ENCODE results near the gene DDX17. TPM values are rescaled to one million over a fixed set of nuclear protein-coding genes. Genes with fewer than 3 reads are reported as not detected.

The DDX17 gene
- total and polyA plus RNA-seq, 2 of the 4 experiments (the other 2 are of a cell fraction), result 240 to 371 TPM

DNA sequence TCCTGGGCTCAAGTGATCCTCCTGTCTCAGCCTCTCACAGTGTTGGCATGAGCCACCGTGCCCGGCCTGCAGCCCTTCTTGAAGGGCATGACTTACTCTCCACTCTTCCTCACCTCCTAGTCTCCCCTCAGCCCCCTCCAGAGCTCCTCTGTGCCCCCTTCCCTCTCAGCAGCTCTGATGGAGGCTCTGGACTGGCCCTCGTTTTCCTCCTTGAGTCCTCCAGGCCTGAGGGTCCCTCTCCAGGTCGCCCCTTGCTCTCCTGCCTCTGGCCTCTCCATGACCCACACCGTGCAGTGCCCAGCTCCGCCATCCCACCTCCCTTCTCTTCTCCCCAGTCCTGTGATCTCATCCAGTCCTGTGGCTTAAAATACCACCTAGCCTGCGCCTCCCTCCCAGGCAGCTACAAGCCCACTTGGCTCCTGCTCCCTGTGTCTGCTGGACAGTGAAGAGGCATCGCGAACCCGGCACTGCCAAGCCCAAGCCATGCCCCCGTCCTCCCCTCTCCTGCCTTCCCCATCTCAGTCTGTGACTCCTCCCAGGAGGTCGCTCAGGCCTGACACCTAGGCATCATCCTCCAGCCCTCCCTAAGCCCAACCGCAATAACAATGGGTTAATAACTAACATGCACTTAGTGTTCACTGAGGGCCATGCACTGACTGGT is 63.0 kb downstream of the DDX17 start (continued):
- TF ChIP-seq, protein P1, sequence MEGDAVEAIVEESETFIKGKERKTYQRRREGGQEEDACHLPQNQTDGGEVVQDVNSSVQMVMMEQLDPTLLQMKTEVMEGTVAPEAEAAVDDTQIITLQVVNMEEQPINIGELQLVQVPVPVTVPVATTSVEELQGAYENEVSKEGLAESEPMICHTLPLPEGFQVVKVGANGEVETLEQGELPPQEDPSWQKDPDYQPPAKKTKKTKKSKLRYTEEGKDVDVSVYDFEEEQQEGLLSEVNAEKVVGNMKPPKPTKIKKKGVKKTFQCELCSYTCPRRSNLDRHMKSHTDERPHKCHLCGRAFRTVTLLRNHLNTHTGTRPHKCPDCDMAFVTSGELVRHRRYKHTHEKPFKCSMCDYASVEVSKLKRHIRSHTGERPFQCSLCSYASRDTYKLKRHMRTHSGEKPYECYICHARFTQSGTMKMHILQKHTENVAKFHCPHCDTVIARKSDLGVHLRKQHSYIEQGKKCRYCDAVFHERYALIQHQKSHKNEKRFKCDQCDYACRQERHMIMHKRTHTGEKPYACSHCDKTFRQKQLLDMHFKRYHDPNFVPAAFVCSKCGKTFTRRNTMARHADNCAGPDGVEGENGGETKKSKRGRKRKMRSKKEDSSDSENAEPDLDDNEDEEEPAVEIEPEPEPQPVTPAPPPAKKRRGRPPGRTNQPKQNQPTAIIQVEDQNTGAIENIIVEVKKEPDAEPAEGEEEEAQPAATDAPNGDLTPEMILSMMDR (conservative IDR thresholded peaks at IDR 0.05; ENCODE audit: low read depth, low read length), result no peak

DNA sequence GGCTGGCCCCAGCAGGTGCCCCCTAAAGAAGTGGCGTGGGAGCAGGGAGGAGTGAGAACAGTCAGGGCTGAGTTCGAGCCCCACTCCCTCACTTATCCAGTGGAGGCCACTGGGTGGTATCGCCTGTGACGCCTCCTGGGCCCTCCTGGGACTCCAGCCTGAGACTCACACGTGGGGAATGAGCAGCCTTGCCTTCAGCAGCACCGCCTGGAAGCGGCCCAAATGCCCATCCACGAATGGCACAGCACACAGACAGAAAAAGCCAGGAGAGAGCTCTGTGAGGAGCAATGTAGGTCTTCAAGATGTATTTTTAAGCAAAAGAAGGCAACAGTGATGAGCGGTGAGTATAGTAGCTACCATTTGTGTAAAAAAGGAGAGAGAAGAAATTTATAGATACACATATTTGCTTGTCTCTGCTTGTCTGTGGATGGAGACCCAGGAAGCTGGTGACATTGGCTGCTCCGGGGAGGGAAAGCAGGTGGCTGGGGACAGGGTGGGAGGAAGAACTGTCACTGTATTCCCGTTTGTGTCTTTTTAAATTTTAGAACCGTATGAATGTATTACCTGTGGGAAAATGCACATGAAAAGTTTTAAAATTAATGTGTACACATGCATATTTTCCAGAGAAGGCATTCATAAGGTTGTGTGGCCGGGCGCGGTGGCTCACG is 64.4 kb downstream of the DDX17 start:
- CTCF ChIA-PET, result no interaction called here
- no peak overlapping the region for H2AFZ ChIP-seq (replicated peaks; ENCODE audit: low read length, poor library complexity)
- H3K4me1 ChIP-seq (ENCODE audit: control insufficient read depth, insufficient read depth, low read length), result no peaks in the 10 kb centered on the region
- no peak overlapping the region for H3K23ac ChIP-seq (ENCODE audit: low read depth, low read length)
- H2BK5ac ChIP-seq (ENCODE audit: low read depth, low read length, poor library complexity, severe bottlenecking), result no peak overlapping the region
- no peak overlapping the region for H3K27ac ChIP-seq (ENCODE audit: insufficient read depth, low read length)
- H3K4ac ChIP-seq (ENCODE audit: low read depth, low read length), result no peak overlapping the region
- H2AK9ac ChIP-seq (replicated peaks; ENCODE audit: low read depth, low read length, poor library complexity), result no peak overlapping the region
- dilution Hi-C loops (cut with HindIII; ENCODE audit: low sequenced_read_pairs, unreplicated experiment) (no loop called here), intact Hi-C loops (cut with micrococcal nuclease) (no loop called here), in situ Hi-C loops (cut with MboI; ENCODE audit: low sequenced_read_pairs) (no loop called here)
- no peak overlapping the region for H4K5ac ChIP-seq (ENCODE audit: low read depth, low read length)
- H3K9ac ChIP-seq (ENCODE audit: low read depth, low read length), result no peak overlapping the region
- no peak overlapping the region for H2BK20ac ChIP-seq (ENCODE audit: low read depth, low read length)
- no peak overlapping the region for H4K8ac ChIP-seq (ENCODE audit: low read depth in 2 of 2, low read length in 2 of 2)
- H2BK15ac ChIP-seq (ENCODE audit: low read depth, low read length), result no peak overlapping the region
- no peak overlapping the region for H3K18ac ChIP-seq (ENCODE audit: low read depth, low read length)
- peaks cover 2% of the 10 kb centered on the region; the same call in 1 of the 2 replicates for H4K20me1 ChIP-seq (ENCODE audit: insufficient read depth, low read length)
- no peak overlapping the region for H2AK5ac ChIP-seq (ENCODE audit: low read depth, low read length)
- H3K9me1 ChIP-seq (ENCODE audit: insufficient read depth, low read length), result no peaks in the 10 kb centered on the region
- H4K91ac ChIP-seq (ENCODE audit: insufficient read depth, low read depth, low read length), result no peak overlapping the region
- no peaks in the 10 kb centered on the region for H3K9me3 ChIP-seq (ENCODE audit: control insufficient read depth, insufficient read depth, low read length)
- no peak overlapping the region for H2BK120ac ChIP-seq (ENCODE audit: low read depth, low read length)
- no peaks in the 10 kb centered on the region for H3K79me1 ChIP-seq (ENCODE audit: low read depth in 1 of 2, low read length in 2 of 2)
- no peak for DNase-seq
- no peak overlapping the region for H3K14ac ChIP-seq (replicated peaks; ENCODE audit: low read depth, low read length)
- no peak for ATAC-seq (ENCODE audit: low read depth)
- WGBS, 2 experiments (ENCODE audit: extremely low coverage in 2 of 2, insufficient read length in 1 of 2), result 80% methylated on average over 1 of the region's 16 CpGs; no CpG with 5 or more reads in 1 of the 2 experiments
- POLR2A ChIA-PET (ENCODE audit: unreplicated experiment), result no interaction called here
- no peak overlapping the region for H3K4me2 ChIP-seq (ENCODE audit: low read depth, low read length)
- H3K4me3 ChIP-seq (ENCODE audit: insufficient read depth, low read depth, low read length), result no peak overlapping the region
- H3K56ac ChIP-seq (ENCODE audit: extremely low read depth, insufficient read depth, low read length), result no peak overlapping the region
- H3K36me3 ChIP-seq (ENCODE audit: control insufficient read depth, insufficient read depth, low read length), result no peaks in the 10 kb centered on the region
- peaks cover 53% of the 10 kb centered on the region for H3K27me3 ChIP-seq (ENCODE audit: control insufficient read depth, insufficient read depth, low read length)
- BruUV-seq (replicated peaks), result no TSS peak
- TF ChIP-seq NFE2L2 (IDR thresholded peaks at IDR 0.05; ENCODE audit: low read depth, low read length) (no peak), MAFK (IDR thresholded peaks at IDR 0.05; ENCODE audit: low read depth, low read length) (no peak), RAD21 (IDR thresholded peaks at IDR 0.05; ENCODE audit: low read length) (no peak), CEBPB (IDR thresholded peaks at IDR 0.05; ENCODE audit: low read depth, low read length) (no peak), RCOR1 (IDR thresholded peaks at IDR 0.05; ENCODE audit: insufficient replicate concordance, low read length) (no peak), POLR2A (IDR thresholded peaks at IDR 0.05; ENCODE audit: low read depth, low read length) (no peak), RFX5 (IDR thresholded peaks at IDR 0.05; ENCODE audit: low read depth, low read length) (no peak), CHD1 (IDR thresholded peaks at IDR 0.05; ENCODE audit: low read depth, low read length) (no peak), BHLHE40 (IDR thresholded peaks at IDR 0.05; ENCODE audit: low read depth, low read length) (no peak), MAZ (IDR thresholded peaks at IDR 0.05; ENCODE audit: borderline replicate concordance, low read depth, low read length) (no peak)
- TF ChIP-seq, protein P2, sequence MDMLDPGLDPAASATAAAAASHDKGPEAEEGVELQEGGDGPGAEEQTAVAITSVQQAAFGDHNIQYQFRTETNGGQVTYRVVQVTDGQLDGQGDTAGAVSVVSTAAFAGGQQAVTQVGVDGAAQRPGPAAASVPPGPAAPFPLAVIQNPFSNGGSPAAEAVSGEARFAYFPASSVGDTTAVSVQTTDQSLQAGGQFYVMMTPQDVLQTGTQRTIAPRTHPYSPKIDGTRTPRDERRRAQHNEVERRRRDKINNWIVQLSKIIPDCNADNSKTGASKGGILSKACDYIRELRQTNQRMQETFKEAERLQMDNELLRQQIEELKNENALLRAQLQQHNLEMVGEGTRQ (IDR thresholded peaks at IDR 0.05; ENCODE audit: low read depth, low read length), result no peak
